Activated CD8-positive, alpha-beta memory T cell treated with anti-CD3 and anti-CD28 coated beads, Interleukin-2, amount 50 U/mL, for 24 hours (primary cell): ENCODE results near the gene APOA4.

Experiments
- DNase-seq: peaks from one replicate; pipeline ENCODE4 v3.0.0-alpha.2; 2020; ENCODE audit errors: extremely low read depth

APOA4 gene

DNA sequence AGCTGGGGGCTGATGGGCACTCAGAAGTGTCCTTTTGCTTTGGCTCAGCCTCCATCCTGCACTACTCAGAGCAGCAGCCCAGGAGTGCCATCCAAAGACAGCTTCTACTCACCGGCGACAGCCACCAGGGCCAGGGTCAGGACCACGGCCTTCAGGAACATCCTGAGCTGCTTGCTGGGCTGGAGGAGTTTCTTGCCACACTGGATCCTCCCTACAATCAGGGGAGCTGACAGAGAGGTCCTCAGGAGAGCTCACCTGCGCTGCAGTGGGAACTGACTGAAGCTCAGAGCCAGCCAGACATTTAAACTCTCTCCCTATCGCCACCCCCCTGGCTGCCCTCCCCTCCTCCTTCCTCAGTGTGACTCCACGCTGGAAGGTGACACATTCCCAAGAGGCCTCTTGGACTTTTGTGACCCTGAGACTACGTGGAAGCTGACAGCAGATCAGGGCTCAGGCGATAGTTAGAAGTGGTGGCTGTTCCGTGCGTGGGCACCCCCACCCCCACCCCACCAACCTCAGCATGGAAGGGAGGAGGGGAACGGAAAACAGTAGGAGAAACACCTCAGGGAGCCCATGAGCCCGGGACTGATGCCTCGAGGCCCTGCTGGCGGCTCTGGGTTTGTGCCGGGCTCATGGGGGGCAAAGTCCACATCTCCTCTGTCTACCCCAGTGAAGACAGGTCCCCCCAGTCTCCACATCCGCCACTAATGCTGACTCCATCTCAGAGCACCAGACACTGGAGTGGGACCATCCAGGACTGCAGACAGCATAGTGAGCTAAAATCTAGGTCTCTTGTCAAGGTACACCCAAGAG, at the start of gene APOA4:
Gene APOA4, minus strand, starts transcription at position 274 of the 813 bp plus-strand sequence. Its CDS starts 113 bp downstream, at position 161.
- no peak for DNase-seq

- no peak for DNase-seq
Measured at GRCh38 chr11:116871248-116871647, 48.1 kb upstream of the APOA4 start.

DNA sequence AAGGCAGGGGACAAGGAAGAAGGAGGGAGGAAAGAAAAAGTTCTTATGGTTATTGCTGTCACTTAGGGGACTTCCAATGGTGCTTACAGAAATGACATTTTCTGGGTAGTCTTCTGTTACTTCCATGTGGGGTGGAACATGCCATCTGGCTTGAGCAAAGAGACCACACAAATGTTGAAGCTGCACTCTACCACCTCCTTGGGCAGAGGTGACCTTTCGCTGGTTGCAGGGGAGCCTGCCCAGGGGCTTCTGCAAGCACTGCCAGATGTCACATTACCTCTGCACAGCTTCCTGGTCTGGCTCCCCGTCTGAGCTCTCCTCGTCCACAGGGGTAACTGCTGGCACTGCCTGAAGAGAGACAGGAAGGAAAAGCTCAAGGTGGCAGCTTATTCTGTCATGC, 47.0 kb upstream of the APOA4 start:
- no peak for DNase-seq

DNA sequence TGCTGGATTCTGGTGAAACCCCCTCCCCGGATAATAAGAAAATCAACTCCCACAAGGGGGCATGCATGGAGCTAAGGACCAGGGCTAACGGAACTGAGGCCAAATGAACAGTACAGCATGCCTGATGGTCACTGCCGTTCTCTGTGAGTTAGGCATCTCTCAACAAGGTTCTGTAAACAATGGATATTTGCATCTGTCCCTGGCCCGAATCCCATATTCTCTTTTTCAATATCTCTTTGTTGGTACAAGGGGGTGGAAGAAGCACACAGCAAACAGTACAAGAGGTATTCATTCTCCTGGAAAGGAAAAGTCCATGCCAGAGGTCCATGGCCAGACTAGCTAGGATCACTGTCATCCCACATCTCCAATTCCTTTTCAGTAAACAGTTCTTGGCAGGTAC, 46.5 kb upstream of the APOA4 start:
- DNase-seq = no peak

DNA sequence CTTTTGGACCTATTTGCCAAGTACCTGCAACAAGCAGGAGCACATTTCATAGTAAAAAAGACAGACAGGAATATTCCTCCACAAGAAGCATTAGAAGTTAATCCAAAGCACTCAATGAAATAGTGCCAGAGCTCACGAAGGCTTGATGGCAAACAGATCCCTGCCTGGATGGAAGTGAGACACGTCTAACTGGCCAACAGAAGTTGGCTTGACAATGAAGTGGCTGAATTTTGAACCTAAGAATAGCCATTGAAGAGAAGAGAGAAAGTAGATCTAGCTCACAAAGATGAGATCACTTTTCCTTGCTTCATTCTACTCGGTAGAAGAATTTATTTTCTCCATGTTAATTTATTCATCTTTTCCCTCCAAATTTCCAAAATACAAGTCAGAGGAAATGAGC, 45.0 kb upstream of the APOA4 start:
- DNase-seq = no peak

- DNase-seq = no peak
Measured at GRCh38 chr11:116867619-116868018, 44.5 kb upstream of the APOA4 start.

- no peak for DNase-seq
Measured at GRCh38 chr11:116866804-116867455, 43.8 kb upstream of the APOA4 start.

DNA sequence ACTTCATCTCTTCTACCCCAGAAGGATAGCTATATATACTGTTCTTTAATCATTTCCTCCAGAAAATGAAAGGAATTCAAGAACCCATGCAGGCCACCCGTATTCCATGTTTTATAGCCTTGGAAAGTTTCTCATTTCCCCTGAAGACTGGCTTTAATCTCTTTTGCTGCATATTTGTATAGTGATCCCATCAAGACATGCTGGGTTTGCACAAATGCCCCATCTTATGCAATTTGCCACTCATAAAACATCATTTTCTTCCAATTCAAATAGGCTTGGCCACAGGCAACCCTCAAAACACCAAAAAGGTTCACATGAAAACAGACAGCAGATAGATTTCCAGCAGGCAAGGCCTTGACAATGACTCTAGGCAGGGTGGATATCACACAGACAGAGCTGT, 42.6 kb upstream of the APOA4 start:
- DNase-seq = no peak

DNA sequence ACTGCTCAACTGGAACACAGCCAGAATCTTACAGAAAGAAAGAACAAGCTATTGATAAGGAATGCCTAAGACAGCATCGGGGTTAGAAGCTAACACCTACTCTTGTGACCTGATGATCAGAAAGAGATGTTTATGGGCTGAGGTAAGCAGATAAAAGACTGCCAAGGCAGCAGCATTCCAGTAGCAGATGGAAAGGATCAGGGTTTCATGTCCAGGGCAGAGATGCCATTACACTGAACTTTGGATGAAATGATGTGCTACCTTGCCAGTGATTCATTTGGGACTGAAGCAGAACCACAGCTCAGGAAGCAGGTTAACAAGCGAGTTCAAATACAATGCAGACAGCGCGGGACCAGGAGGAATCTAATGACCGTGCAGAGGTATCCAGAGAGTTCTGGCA, 41.4 kb upstream of the APOA4 start:
- DNase-seq = no peak

- no peak for DNase-seq
Measured at GRCh38 chr11:116862951-116863350, 39.8 kb upstream of the APOA4 start.

GRCh38 chr11:116862185-116862584, 39.1 kb upstream of the APOA4 start:
- no peak for DNase-seq

GRCh38 chr11:116861539-116861938, 38.4 kb upstream of the APOA4 start:
- DNase-seq = no peak

- DNase-seq = no peak
Measured at GRCh38 chr11:116860303-116860702, 37.2 kb upstream of the APOA4 start.

DNA sequence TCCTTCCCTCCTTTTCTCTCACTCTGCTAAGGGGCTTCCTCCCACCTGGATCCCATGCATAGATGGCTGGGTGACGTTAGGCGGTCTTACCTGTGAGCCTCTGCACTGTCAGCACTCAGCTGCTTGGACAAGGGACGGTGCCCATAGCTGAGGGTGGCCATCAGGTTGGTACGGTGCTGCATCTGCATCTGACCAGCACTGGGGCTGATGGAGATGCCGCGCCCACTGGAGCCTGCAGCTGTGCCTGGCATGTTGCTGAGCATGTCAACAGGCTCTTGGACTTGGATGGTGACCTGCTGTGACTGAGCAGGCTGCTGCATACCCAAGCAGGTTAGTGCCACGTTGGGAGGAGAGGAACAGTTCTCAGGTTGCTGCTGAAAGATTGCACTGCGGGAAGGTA, 36.1 kb upstream of the APOA4 start:
- no peak for DNase-seq

- no peak for DNase-seq
Measured at GRCh38 chr11:116857936-116858335, 34.8 kb upstream of the APOA4 start.

- DNase-seq = no peak
Measured at GRCh38 chr11:116857316-116857715, 34.2 kb upstream of the APOA4 start.

DNA sequence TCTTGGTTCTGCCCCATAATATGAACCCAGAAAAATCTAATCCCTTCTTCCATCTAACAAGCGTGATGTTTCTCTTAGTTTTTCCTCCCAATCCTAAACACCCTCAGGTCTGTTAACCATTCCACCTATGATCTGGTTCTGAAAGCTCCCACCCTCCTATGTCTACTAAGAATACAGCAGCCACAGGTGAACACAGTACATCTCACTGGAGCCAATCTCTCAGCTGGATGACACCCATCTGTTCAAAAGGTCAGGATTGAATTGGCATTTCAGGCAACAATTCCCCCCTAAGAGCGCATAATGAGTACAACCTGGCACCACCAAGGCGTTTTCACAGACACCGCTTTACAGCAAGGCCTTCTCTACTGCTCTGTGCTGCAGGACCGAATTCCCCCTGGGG, 33.3 kb upstream of the APOA4 start:
- no peak for DNase-seq

- DNase-seq = no peak
Measured at GRCh38 chr11:116855413-116855812, 32.3 kb upstream of the APOA4 start.

DNA sequence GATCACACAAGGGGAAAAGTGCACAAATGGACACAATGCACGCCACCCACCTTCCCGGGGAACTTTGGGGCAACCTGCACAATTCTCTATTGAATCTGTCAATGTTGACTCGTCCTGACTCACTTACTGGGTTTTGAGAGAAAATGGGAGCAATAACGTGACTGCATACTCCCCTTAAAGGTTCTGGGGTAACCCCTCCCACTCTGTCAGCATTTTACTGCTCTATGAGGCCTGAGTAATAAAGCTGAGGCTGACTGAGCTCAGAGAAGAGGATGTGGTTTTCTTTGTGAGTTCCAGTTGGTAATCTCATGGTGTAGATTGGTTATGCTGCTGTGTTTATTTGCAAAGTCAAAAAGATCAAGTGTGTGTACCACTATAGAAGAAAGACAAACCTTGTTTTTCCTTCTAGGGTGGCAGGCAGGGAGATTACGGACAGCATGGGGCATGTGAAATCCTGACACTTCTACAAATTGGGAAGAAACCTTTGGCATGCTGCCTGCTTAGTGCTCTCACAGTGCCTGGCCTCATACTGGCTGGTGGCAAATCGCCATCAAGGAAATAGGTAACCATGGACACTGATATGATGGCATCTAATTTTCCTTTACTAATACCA, 30.5 kb upstream of the APOA4 start:
- DNase-seq = peak; percentile 29

- no peak for DNase-seq
Measured at GRCh38 chr11:116852261-116853031, 29.3 kb upstream of the APOA4 start.

DNA sequence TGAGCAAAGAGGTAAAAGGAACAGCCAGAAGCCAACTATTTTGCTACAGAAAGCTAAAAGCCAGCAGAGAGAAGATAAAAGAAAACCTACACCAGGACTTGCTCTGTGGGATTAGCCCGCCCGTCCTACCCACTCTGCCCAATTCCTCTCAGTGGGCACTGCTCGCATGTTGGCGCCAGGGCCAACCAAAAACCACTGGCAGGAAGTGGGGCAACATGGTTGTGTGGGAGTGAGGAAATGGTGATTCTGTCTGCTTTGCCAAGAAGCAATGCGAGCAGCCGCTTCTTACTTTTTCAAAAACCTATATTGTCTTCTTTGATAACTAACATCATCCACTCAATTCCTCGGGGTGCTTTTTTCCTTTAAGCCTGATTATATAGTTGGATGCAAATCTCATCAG, 28.5 kb upstream of the APOA4 start:
- no peak for DNase-seq

GRCh38 chr11:116849486-116849885, 26.4 kb upstream of the APOA4 start:
- DNase-seq = no peak
